ENCODE results near the gene SCYL3. TPM values are rescaled to one million over a fixed set of nuclear protein-coding genes. Genes with fewer than 3 reads are reported as not detected.
A peak's percentile ranks its signal among the peaks of the same experiment; 100 is the strongest.

SCYL3 gene
- 1 to 10 TPM; 4.9 to 8.6 (median 6.4) TPM for total RNA-seq
- 1 to 10 TPM; 2.1 to 3.5 TPM for polyA plus RNA-seq
- long read RNA-seq, donor 1, full-length matches to known transcripts, result 5 of 6 reads
- long read RNA-seq, donor 1, partial matches to known transcripts, result 0 of 6 reads
- long read RNA-seq, donor 1, other reads (novel, unspliced or antisense), result 1 of 6 reads
- long read RNA-seq, donor 2, full-length matches to known transcripts, result 4 of 8 reads
- long read RNA-seq, donor 2, partial matches to known transcripts, result 2 of 8 reads
- long read RNA-seq, donor 2, other reads (novel, unspliced or antisense), result 2 of 8 reads
- long read RNA-seq, donor 3, full-length matches to known transcripts, result 6 of 8 reads
- long read RNA-seq, donor 3, partial matches to known transcripts, result 0 of 8 reads
- long read RNA-seq, donor 3, other reads (novel, unspliced or antisense), result 2 of 8 reads

GRCh38 chr1:169893645-169894423, at the start of gene SCYL3:
TSS of gene SCYL3 (minus strand) at chr1:169893896. CDS start at chr1:169888840, 5,056 bp downstream.
- peak in 1 of 2 donors; percentile 60 for TF ChIP-seq POLR2A (IDR thresholded peaks at IDR 0.05)
- TF ChIP-seq CTCF (IDR thresholded peaks at IDR 0.05), result peak in 1 of 12 donors; percentile 19
- 0 to 1% (median 0%) methylated on average over 33 to 52 of the region's 52 CpGs for WGBS, 4 donors
- peak; percentile 94 to 97 (median 96) for DNase-seq

GRCh38 chr1:169941982-169942830, 48.5 kb upstream of the SCYL3 start:
- ATAC-seq (no peak), DNase-seq (no peak)
- Histone ChIP-seq H3K27ac (no peak overlapping the region), H3K4me3 (no peak overlapping the region), H3K27me3 (no peaks in the 10 kb centered on the region), H3K36me3 (peaks cover 0 to 11% (median 5%) of the 10 kb centered on the region in 9 donors), H3K4me1 (peaks cover 0 to 11% (median 0%) of the 10 kb centered on the region in 12 donors), H3K9me3 (no peaks in the 10 kb centered on the region)
- intact Hi-C loops (cut with DNase I), result no loop called here
- 80 to 90% (median 87%) methylated on average over 2 of the region's 2 CpGs for WGBS, 4 donors
- TF ChIP-seq CTCF (IDR thresholded peaks at IDR 0.05) (no peak), POLR2A (IDR thresholded peaks at IDR 0.05) (no peak)

More at GRCh38 chr1:169893645-169894423, at the start of gene SCYL3:
- H3K4me1 ChIP-seq, result peaks cover 0 to 38% (median 18%) of the 10 kb centered on the region in 12 donors
- peak within 1 kb of the TSS; percentile 94 to 100 (median 97) for H3K27ac ChIP-seq
- ATAC-seq, result peak; percentile 98 to 99 (median 99)
- no peaks in the 10 kb centered on the region for H3K9me3 ChIP-seq
- H3K4me3 ChIP-seq, result peak within 1 kb of the TSS; percentile 78 to 99 (median 94)
- intact Hi-C loops (cut with DNase I), result loop anchor here in 3 of 10 donors (5.0 to 10.0 kb wide), 3 partner anchors 102 to 181 kb away; partner anchors contain the start of genes KIFAP3 (in 3 of the 3) and METTL18 (in 1 of the 3)
- peaks cover 0 to 6% (median 0%) of the 10 kb centered on the region in 9 donors for H3K27me3 ChIP-seq
- H3K36me3 ChIP-seq, result no peaks in the 10 kb centered on the region

- intact Hi-C loops (cut with DNase I), result loop anchor here in 7 of 10 donors (5.0 to 10.0 kb wide), 8 partner anchors 601 to 993 kb away; partner anchors contain the start of genes PRRX1 (in 2 of the 7) and GORAB (in 1 of the 7)
- Histone ChIP-seq H3K36me3 (no peaks in the 10 kb centered on the region), H3K27ac (no peak overlapping the region), H3K4me3 (no peak overlapping the region), H3K4me1 (peaks cover 0 to 8% (median 0%) of the 10 kb centered on the region in 12 donors), H3K27me3 (no peaks in the 10 kb centered on the region), H3K9me3 (no peaks in the 10 kb centered on the region)
- WGBS, 4 donors, result 57 to 64% (median 59%) methylated on average over 7 of the region's 7 CpGs
- TF ChIP-seq CTCF (IDR thresholded peaks at IDR 0.05), result no peak
- no peak for TF ChIP-seq POLR2A (IDR thresholded peaks at IDR 0.05)
- ATAC-seq (no peak), DNase-seq (no peak)
These were observed 40.5 kb upstream of the SCYL3 start for GRCh38 chr1:169933984-169934725.
